NCI-H446 treated with DMSO at 0.1 percent for 48 hours (cell line): ENCODE measurements around the gene CGN.
"Not testable (repeated sequence)": the region's sequence is repeated elsewhere in the genome, so short reads cannot be mapped to it uniquely, and the experiment has no call there.

Source experiments
- DNase-seq: peaks from one replicate; lab custom pipeline; 2025; lab: John Stamatoyannopoulos, UW

Gene CGN

DNA sequence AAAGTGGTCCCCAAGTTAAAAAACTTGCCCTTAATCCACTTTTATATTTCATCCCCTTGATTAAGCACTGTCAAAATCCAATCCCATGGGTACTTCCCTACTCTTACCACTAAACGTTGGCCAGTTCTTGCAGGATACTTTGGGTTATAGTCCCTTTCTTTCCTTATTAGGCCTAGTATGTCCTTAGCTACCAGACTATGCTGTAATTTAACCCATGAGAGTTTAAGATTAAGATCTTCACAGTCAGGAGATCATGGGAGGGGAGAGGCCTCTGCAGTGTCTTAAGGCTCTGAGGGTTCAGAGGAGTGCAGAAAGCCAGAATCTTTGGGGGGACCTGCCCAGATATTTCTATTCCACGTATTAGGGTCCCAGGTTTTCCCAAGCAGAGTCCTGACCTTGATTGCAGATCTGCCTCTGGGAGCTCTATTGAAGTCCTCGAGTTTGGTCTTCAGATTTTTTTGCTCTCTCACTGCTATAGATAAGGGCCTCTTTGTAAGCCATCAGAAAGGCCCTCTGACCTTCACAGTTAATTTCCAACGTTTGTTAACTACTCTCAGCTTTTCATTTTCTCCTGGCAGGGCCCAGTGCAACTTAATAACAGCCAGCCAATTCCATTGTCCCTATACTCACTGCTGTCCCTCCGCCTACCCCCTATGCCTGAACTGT is 9.0 kb upstream of the CGN start:
- no peak for DNase-seq

DNA sequence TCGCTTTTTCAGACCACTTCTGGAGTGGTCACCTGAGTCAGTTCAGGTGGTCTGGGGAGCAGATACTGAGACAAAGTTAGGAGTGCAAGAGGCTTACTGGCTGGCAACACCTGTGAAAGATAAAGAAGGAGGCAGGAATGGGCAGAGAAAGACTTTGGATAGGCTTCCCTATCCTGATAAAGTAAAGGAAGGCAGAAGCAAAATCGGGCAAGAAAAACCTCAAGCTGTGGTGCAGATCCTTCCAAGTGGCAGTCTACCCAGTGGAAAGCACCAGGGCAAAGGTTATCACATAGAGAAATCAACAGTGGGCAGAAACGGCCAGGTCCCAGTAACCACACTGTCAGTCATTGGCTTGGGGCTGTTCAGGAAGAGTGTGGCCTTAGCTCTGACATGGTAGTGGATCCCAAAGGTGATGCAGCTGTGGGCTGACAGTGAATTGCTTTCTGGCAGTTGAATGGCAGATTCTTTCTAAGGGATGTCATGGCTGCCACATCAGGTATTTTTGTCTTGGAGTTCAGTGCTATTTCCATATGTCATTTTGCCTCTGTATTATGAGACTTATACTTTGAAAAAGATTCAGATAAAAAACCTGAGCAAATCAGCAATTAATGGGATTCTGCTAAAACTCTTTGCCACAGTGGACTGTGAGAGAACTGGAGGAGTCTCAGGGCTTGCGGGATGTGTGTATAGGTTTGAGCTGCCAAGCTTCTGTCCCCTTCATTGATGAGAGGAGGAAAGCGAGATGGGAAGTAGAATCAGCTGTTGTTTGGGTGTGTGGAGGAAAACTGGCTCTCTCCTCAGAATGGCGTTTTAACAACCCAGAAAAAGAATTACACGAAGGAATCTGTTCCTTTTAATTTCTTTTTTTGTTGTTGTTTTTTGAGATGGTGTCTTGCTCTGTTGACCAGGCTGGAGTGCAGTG is 8.1 kb upstream of the CGN start:
- DNase-seq: no peak

DNA sequence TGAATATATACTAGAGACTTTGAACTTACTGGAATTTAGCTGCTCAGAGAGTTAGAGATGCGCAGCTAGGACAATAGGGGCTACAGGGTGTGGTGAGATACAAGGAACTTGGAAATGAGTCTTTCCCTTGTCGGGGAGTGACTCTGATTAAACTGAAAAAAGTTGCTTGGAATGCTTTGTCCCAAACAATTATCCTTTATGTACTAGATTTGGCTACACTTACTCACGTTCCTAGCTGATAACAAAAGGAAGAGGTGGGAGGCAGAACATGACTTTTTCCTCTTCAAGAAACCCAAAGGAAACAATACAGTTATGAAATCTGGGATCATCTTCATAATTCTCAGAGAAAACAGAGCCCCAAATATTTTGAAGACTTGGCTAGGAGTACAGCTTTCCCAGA is 6.9 kb upstream of the CGN start:
- DNase-seq: no peak

DNA sequence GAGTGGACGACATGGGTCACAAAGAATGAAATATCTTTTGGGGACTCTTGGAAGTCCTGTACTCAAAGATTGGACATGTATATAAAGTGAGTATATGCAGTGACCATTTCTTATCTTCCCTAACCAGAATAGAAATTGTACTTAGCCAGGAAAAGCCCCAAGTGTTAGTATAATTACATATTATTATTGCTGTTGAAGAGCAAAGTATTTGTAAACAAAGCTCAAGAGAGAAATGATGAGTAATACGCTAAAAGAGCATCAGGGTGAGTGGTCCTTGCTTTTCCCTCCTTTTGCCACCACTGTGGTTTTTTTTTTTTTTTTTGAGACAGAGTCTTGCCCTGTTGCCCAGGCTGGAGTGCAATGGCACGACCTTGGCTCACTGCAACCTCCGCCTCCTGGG is 6.4 kb upstream of the CGN start:
- no peak for DNase-seq

DNA sequence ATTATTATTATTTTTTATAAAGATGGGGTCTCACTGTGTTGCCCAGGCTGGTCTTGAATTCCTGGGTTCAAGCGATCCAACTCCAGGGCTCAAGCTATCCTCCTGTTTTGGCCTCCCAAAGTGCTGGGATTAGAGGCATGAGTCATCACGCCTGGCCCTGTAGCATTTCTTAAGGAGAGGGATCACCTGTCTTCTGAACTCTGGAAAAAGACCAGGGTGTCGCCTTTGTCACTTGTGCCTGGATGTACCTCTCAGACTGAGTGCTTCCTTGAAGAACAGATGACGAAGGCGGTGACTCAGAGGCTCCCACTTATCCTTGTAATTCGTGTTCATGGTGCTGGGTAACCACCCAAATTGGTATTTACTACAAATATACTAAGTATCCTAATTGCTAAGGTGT is 2.4 kb upstream of the CGN start:
- DNase-seq: no peak

DNA sequence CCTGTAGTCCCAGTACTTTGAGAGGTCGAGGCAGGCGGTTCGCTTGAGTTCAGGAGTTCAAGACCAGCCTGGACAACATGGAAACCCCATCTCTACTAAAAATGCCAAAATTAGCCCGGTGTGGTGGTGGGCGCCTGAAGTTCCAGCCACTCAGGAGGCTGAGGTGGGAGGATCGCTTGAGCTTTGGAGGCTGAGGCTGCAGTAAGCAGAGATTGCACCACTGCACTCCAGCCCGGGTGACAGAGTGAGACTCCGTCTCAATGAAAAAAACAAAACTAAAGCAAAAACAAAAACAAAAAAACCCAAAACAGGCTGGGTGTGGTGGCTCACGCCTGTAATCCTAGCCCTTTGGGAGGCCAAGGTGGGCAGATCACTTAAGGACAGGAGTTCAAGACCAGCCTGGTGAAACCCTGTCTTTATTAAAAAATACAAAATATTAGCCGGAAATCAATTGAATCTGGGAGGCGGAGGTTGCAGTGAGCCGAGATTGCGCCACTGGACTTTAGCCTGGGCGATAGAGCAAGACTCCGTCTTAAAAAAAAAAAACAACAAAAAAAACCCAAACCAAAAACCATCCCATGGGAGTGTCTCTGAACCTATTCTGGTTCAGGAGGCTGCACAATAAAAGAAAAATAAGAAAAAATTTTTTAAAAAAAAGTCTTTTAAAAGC is 1.7 kb upstream of the CGN start:
- DNase-seq: no peak

DNA sequence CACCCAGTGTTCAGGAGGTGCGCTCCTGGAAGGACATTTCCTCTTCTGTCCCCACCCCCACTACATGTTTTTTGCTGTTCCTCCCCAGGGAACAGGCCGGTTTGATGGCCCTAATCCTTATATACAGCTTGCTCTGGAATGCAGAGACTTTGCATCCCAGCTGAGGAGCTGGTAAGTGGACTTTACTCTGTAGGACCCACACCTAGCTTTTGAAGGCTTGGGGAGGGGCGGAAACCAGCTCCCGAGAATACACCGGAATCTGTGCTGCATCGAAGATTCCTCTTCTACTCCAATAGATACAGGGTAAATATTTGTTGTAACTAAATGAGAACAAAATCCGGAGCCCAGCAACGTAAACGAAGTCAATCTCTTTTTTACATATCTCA is 1.2 kb upstream of the CGN start:
- no peak for DNase-seq

DNA sequence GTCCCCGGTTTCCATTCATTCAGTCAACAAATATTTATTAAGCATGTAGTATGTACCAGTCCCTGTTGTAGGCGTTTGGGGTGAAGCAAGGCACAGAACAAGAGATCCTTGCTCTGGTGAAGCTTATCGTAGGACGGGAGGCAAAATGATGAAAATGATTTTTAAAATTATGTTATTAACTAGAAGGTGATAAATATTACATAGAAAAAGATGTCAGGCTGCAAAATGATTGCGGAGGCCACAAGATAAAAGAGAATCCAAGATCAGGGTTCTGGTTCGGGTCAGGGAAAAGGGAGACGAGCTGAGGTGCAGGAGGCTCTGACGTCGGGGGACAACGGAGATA is 602 bp upstream of the CGN start:
- no peak for DNase-seq

DNA sequence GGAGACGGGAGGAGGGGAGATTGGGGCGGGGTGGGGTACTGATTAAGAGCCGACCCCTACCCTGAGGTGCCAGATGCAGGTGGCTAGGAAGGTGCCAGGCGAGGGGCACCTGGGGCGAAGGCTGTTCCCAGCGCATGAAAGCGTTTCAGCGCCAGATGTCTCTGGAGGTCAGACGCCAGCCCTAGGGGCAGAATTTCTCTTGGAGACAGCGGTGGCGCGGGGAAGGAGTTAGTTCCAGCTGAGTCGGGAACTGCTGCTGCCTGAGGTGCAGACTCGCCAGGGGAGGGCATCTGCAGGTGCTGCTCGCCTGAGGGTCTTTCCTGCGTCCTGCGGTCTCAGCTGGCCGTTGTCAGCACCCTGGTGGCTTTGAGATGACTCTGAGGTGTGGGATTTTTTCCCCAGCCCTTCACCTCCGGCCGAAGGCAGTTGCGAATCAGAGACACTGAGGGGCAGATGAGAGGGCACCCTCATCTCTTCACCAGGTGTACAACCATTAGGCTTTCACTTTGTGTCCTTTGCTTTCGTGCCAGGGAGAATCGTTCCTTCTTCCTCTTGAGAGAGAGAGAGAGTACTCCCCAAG is 539 bp downstream of the CGN start:
- DNase-seq: no peak

DNA sequence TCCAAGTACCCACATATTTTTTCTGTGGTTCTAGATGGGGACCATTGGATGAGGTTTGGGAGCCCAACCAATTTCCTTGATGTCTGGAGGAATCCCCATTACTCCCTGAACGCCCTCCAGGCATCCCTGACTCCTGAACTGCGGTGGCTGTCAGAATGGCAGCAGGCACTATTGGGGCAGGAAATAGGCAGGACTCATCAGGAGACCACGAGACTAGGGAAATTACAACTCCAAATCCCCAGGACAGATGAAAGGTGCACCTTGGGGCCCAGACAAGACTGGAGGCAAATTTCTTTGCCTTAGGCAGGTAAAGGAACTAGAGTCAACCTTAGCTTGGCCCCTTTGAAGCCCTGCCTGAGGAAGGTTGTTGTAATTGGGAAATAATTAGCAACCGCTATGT is 1.1 kb downstream of the CGN start:
- no peak for DNase-seq

DNA sequence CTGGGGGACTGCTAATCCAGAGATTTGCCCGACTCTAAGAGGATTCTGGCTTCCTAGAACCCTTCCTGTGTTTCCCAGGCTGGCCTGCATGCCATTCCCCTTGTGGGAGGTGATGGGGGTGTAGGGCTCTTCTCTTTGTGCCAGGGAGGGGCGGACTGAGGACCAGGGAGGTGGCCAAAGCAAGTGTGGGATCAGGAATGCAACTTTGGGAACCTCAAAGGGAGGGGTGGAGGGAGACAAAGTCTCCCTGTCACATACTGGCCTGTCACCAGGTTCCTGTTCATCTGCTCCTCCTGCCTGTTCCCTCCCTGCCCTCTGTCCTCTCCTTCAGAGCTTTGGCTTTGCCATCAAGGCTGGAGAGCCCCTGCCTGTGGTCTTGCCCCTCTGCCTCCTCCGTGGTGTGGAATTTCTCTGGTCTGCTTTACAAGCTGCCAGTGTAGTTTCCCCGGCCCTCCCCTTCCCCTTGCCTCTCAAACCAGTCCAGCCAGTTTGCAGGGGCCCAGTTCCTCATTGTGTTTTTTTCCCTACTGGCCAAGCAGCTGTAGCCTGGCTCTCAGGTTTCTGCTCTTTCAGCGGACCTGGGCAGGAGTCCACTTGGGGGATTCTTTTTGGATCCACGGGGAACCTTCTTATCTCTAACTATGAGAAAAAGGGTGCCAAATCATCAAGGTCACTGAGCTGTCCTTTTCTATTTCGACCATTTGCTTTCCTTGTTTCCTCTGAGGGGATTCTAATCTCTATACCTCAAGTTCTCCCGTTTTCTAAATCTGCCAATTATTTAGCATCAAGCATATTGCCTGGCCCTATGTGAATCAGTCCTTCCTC is 1.8 kb downstream of the CGN start:
- no peak for DNase-seq

DNA sequence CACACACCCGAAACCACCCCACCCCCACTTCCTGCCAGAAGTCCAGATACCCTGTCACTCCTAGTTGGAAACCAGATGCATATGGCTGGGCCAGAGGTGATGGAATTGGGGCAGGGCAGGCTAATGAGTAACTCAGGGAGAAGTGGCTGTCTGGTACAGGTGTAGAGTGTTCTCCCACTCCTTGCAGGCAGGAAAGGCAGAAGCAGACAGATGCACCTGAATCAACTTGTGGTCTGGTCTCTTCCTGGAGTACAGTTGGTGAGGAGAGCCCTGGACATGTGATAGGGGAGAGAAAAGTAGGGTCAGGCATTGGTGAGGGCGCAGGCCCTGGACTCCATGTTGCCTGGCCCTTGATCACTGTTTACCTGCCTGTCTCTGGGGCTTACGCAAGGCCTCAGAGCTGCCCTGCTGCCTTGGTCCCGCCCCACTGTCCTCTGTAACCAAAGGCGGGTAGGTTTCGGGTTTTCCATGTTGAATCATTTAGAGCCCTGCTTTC is 2.5 kb downstream of the CGN start:
- no peak for DNase-seq

DNA sequence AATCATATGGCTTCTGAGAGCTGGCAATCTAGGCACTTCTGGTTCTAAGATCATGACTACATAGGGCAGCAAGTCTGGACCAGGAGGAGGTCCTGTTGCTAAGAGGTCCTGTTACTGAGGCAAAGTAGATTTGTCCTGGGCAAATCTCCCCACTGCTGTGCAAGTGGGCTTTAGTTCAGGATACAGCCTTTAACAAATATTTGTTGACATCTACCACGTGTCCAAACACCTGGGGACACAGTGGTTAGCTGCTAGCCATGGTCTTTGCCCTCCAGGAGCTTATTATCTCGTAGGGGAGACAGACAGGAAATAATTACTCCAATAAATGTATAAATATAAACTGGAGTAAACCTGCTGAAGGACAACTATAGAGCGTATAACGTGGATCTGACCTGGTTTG is 3.2 kb downstream of the CGN start:
- no peak for DNase-seq

DNA sequence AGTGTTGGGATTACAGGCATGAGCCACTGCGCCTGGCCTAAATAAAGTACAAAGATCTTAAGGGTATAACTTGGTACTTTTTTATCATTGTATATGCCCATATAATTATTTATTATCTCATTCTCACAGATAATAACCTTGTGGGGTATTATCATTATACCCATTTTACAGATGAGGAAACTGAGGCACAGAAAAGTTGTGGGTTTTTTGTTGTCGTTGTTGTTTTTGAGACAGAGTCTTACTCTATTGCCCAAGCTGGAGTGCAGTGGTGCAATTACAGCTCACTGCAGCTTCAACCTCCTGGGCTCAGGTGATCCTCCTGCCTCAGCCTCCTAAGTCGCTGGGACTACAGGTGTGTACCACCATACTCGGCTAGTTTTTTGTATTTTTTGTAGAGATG is 4.1 kb downstream of the CGN start:
- no peak for DNase-seq

DNA sequence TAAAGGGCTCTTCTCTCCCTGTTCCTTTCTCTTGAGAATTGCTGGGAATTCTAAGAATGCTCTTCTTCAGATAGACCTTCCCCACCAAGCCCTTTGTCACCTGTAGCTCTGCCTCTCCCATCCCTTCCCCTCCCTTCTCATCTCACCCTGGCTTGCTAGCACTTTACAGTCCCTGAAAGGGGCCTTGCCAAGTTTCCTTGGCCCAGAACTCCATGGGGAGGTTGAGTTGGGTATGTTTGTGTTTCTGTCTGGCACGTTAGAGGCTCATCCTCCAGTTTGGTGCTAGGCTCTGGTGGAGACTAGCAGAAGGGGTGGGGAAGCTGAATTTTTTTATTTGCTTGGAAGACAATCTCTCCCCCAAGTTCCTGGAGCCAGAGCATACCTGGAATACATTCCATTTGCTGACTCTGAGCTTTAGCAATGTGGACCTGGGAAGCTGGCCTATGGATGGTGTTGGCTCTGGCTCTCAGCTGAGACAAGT is 4.9 kb downstream of the CGN start:
- DNase-seq: peak; percentile 7

DNA sequence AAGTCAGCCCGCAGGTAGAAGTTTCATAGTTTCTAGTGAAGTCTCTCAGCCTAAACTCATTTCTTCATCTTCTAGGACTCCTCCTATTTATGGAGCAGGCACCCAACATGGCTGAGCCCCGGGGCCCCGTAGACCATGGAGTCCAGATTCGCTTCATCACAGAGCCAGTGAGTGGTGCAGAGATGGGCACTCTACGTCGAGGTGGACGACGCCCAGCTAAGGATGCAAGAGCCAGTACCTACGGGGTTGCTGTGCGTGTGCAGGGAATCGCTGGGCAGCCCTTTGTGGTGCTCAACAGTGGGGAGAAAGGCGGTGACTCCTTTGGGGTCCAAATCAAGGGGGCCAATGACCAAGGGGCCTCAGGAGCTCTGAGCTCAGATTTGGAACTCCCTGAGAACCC is 7.2 kb downstream of the CGN start:
- DNase-seq: no peak

DNA sequence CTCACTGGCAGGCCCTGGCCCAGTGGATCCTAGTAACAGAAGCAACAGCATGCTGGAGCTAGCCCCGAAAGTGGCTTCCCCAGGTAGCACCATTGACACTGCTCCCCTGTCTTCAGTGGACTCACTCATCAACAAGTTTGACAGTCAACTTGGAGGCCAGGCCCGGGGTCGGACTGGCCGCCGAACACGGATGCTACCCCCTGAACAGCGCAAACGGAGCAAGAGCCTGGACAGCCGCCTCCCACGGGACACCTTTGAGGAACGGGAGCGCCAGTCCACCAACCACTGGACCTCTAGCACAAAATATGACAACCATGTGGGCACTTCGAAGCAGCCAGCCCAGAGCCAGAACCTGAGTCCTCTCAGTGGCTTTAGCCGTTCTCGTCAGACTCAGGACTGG is 7.7 kb downstream of the CGN start:
- DNase-seq: no peak

DNA sequence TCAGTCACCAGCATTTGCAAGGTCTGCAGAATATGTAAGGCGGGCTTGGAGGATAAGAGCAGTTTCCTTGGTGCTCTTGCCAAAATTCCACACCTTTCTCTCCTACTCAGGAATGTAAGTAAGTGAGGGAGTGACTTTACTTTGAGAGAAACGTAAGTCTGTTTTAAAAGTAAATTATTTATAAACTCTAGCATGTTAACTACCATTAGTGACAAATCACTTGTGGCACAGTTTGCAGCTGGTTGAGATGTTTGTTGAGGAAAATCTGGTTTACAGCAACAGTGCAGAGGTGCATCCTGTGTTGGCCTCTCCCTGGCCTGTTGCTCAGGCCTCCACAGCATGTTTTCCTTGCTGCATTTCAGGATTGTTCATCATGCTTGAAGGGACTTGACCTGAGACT is 8.5 kb downstream of the CGN start:
- DNase-seq: no peak

DNA sequence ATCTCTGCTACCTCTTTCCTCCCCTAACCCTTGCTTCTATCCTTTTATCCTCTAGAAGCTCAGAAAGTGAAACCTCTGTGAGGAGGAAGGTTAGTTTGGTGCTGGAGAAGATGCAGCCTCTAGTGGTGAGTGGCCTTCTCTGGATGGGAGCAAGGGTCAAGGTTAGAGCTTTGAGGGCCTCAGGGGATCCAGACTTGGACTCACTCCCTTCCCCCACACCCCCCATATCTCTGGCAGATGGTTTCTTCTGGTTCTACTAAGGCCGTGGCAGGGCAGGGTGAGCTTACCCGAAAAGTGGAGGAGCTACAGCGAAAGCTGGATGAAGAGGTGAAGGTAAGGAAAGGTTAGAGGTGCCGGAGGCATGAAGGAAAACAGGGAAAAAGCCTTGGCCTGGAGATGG is 9.2 kb downstream of the CGN start:
- no peak for DNase-seq

DNA sequence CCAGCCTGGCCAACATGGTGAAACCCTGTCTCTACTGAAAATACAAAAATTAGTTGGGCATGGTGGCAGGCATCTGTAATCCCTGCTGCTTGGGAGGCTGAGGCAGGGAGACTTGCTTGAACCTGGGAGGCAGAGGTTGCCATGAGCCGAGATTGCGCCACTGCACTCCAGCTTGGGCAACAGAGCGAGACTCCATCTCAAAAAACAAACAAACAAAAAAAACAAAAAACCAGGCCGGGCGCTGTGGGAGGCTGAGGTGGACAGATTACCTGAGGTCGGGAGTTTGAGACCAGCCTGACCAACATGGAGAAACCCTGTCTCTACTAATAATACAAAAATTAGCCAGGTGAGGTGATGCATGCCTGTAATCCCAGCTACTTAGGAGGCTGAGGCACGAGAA is 11.2 kb downstream of the CGN start:
- DNase-seq: not testable (repeated sequence)

DNA sequence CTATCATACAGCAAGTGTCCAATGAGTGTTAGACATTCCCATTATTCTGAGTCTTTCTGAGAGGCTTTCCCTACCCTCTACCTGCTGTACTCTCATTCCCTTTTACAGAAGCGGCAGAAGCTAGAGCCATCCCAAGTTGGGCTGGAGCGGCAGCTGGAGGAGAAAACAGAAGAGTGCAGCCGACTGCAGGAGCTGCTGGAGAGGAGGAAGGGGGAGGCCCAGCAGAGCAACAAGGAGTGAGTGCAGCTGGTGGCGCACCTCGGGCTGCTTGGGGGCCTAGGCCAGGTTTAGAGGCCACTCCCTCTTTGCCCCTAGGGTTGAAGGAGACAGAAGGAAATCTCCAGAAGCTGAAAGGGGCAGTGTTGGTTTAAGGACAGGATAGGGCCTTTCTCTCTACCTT is 12.1 kb downstream of the CGN start:
- no peak for DNase-seq

DNA sequence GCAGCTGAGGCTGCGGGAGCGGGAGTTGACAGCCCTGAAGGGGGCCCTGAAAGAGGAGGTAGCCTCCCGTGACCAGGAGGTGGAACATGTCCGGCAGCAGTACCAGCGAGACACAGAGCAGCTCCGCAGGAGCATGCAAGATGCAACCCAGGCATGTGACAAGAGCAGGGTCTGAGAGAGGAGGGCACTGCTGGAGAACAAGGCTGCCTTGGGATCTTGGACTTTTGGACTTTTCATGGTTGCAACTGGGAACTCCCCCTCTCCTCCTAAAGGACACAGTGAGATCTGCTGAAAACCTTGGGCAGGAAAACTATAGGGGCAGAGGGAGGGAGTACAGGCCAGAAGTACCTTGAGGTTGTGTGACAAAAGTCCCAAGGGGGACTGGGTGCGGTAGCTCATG is 13.5 kb downstream of the CGN start:
- no peak for DNase-seq
